Activated CD8-positive, alpha-beta memory T cell treated with anti-CD3 and anti-CD28 coated beads, Interleukin-2, amount 10 ng/mL, durations not matched to agents 7 days and 5 days (primary cell): Measurements from ENCODE around the gene AHSG. TPM values are rescaled to one million over a fixed set of nuclear protein-coding genes. Genes with fewer than 3 reads are reported as not detected.

Experiments used
- ATAC-seq: fragments of 150-1000 bp; cut with Tn5 transposase; one replicate; pipeline ENCODE4 v1.10.0; 2021; ENCODE audit warnings: moderate library complexity
- CTCF ChIA-PET: fragments of 350-600 bp; sonication (Branson Sonifier 250); formaldehyde crosslinking; loops from one replicate; lab custom pipeline; 2021; ENCODE audit warnings: antibody characterized with exemption; lab: Charles Lee
- DNase-seq: peaks from one replicate; pipeline ENCODE4 v3.0.0-alpha.2; 2020
- H3K27ac Mint-ChIP-seq: one replicate; pipeline ENCODE4 v1.8.0; 2021; ENCODE audit warnings: mild to moderate bottlenecking, mixed read lengths
- H3K27me3 Mint-ChIP-seq: one replicate; pipeline ENCODE4 v1.8.0; 2021; ENCODE audit warnings: mixed read lengths
- H3K36me3 Mint-ChIP-seq: one replicate; pipeline ENCODE4 v1.8.0; 2021; ENCODE audit warnings: mild to moderate bottlenecking, mixed read lengths
- H3K4me1 Mint-ChIP-seq: one replicate; pipeline ENCODE4 v1.8.0; 2021; ENCODE audit warnings: mixed read lengths
- H3K4me3 Mint-ChIP-seq: one replicate; pipeline ENCODE4 v1.8.0; 2021; ENCODE audit warnings: mild to moderate bottlenecking, moderate library complexity, mixed read lengths
- H3K9me3 Mint-ChIP-seq: one replicate; pipeline ENCODE4 v1.8.0; 2022; ENCODE audit warnings: low read depth, mixed read lengths
- total RNA-seq, 2 experiments: library from RNA; stranded (reverse); gene quantifications; one replicate each; pipeline ENCODE4 v1.2.3, GENCODE V29; 2021

The AHSG gene
- total RNA-seq, 2 experiments from 2014 or later, result not detected

DNA sequence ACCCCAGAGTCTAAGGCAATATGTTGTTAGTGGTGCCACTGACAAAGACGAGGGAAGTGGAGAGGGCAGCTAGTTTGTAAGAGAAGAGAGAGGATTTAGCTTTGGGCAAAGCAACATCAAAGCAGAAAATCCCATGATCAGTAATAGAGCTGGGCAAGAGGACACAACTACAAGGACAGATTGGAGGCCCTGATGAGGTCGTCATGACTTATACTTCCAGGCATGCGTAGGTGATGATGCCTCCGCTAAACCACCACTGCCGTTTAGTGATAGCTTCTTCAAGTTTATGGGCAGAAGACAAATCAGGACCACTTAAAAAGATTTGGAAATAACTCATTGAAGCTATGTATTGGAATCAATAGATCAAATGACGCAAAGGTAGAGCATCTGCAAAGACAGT is 55.6 kb downstream of the AHSG start:
- H3K36me3 Mint-ChIP-seq, result peaks cover 2% of the 10 kb centered on the region

DNA sequence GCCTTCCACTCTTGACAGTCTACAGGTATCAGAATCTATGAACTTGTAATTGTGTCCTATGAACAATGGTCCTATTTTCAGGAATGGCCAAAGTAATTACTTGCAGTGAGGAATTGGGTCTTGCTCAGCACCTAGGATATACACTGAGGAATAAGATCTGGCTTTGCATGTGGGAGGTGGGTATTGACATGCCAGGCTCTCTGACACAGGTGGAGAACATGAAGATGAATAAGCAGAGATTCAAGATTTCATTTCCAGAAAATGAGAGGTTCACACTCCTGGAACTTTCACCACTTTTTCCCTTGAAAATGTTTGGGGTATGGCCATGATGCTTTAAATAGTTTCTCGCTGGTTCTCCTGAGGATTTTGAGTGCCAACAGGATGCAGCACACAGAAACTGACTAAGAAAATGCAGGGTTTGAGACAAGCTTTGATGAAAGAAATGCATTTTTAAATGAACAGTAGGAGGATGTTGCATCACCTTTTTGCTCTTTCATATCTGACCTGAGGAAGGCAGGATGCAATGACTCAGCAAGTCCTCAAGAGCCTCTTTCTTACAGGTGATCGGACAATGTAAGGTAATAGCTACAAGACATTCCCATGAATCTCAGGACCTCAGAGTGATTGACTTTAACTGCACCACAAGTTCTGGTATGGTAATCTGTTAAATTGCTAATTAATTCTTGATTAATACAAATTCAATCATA is 56.7 kb downstream of the AHSG start:
- DNase-seq (no peak), ATAC-seq (peak; percentile 49)
- H3K36me3 Mint-ChIP-seq, result peaks cover 2% of the 10 kb centered on the region
- CTCF ChIA-PET, result no interaction called here
- no peak overlapping the region for H3K4me3 Mint-ChIP-seq
- H3K27me3 Mint-ChIP-seq, result peaks cover 32% of the 10 kb centered on the region
- H3K4me1 Mint-ChIP-seq, result peaks cover 17% of the 10 kb centered on the region
- peak overlapping the region; percentile 38 for H3K27ac Mint-ChIP-seq
- H3K9me3 Mint-ChIP-seq, result no peaks in the 10 kb centered on the region

More for the DNA sequence above, 55.6 kb downstream of the AHSG start:
- Mint-ChIP-seq H3K4me1 (peaks cover 17% of the 10 kb centered on the region), H3K27me3 (peaks cover 24% of the 10 kb centered on the region), H3K27ac (no peak overlapping the region), H3K4me3 (no peak overlapping the region), H3K9me3 (no peaks in the 10 kb centered on the region)
- no peak for ATAC-seq
- DNase-seq, result no peak
- CTCF ChIA-PET, result interaction anchor here (0.7 to 0.8 kb wide), 2 partner anchors 52 to 59 kb away, joined by 3 read pairs; no protein-coding TSS in a partner anchor

DNA sequence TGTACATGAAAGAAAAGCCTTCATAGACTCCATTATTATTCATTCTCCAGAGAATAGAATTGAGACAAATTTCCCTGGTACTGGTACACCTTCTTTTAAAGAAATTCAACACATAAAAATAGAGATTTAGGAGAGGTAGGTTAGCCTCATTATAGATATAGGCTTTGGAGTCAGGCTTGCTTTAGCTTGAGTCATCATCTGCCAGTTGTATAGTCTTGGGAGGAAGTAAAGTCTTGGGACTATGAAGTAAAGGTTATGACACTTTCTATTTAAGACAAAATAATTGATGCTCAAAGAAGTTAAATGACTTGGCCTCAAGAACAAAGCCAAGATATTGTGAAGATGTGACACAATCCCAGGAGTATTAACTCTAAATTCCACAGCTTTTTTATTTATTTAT is 57.3 kb downstream of the AHSG start:
- H3K9me3 Mint-ChIP-seq, result no peaks in the 10 kb centered on the region
- no peak overlapping the region for H3K4me3 Mint-ChIP-seq
- DNase-seq, result no peak
- no peak overlapping the region for H3K27ac Mint-ChIP-seq
- peaks cover 36% of the 10 kb centered on the region for H3K27me3 Mint-ChIP-seq
- CTCF ChIA-PET, result no interaction called here
- H3K36me3 Mint-ChIP-seq, result peaks cover 2% of the 10 kb centered on the region
- no peak for ATAC-seq
- H3K4me1 Mint-ChIP-seq, result peaks cover 17% of the 10 kb centered on the region

Other genes with a start within 250 kb of the AHSG start
- gene CRYGS, start 68.7 kb upstream of the AHSG start, total RNA-seq, result 1 to 10 TPM; 3.8 to 4.7 TPM
- 10 to 100 TPM; 16.6 to 17.5 TPM for gene TBCCD1, start 45.7 kb upstream of the AHSG start, total RNA-seq
- 10 to 100 TPM; 48.6 to 61.3 TPM for gene DNAJB11, start 42.3 kb upstream of the AHSG start, total RNA-seq
- not detected for gene FETUB, start 27.3 kb downstream of the AHSG start, total RNA-seq
- not detected for gene HRG, start 53.0 kb downstream of the AHSG start, total RNA-seq
- not detected for gene KNG1, start 104.3 kb downstream of the AHSG start, total RNA-seq
- 100 to 1,000 TPM; 374 to 441 TPM for gene EIF4A2, start 170.5 kb downstream of the AHSG start, total RNA-seq
- gene RFC4, start 193.4 kb downstream of the AHSG start, total RNA-seq, result 100 to 1,000 TPM; 111 to 114 TPM
- not detected for gene ADIPOQ, start 229.7 kb downstream of the AHSG start, total RNA-seq